Measurements from ENCODE around the gene DNLZ. TPM values are rescaled to one million over a fixed set of nuclear protein-coding genes. Genes with fewer than 3 reads are reported as not detected.

Gene DNLZ
- total RNA-seq, 1 donor from 2014 or later, result 14.5 TPM

GRCh38 chr9:136373300-136374182, 10.0 kb upstream of the DNLZ start, which contains the start of gene CARD9:
Gene CARD9 (minus strand): TSS chr9:136373669. CDS start chr9:136372078, 1,591 bp downstream.
- DNase-seq (ENCODE audit: low spot score), result no peak
- no peaks in the 10 kb centered on the region for H3K36me3 Mint-ChIP-seq (ENCODE audit: low read depth, unreplicated experiment)
- H3K27ac Mint-ChIP-seq (ENCODE audit: unreplicated experiment), result no peak within 1 kb of the TSS
- peaks cover 6% of the 10 kb centered on the region for H3K4me1 Mint-ChIP-seq (ENCODE audit: unreplicated experiment)
- no peaks in the 10 kb centered on the region for H3K9me3 Mint-ChIP-seq (ENCODE audit: unreplicated experiment)
- no peak within 1 kb of the TSS for H3K4me3 Mint-ChIP-seq (ENCODE audit: unreplicated experiment)
- peaks cover 12% of the 10 kb centered on the region for H3K27me3 Mint-ChIP-seq (ENCODE audit: unreplicated experiment)
- TF ChIP-seq, protein P1, sequence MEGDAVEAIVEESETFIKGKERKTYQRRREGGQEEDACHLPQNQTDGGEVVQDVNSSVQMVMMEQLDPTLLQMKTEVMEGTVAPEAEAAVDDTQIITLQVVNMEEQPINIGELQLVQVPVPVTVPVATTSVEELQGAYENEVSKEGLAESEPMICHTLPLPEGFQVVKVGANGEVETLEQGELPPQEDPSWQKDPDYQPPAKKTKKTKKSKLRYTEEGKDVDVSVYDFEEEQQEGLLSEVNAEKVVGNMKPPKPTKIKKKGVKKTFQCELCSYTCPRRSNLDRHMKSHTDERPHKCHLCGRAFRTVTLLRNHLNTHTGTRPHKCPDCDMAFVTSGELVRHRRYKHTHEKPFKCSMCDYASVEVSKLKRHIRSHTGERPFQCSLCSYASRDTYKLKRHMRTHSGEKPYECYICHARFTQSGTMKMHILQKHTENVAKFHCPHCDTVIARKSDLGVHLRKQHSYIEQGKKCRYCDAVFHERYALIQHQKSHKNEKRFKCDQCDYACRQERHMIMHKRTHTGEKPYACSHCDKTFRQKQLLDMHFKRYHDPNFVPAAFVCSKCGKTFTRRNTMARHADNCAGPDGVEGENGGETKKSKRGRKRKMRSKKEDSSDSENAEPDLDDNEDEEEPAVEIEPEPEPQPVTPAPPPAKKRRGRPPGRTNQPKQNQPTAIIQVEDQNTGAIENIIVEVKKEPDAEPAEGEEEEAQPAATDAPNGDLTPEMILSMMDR (IDR thresholded peaks at IDR 0.05; ENCODE audit: unreplicated experiment), result no peak

DNA sequence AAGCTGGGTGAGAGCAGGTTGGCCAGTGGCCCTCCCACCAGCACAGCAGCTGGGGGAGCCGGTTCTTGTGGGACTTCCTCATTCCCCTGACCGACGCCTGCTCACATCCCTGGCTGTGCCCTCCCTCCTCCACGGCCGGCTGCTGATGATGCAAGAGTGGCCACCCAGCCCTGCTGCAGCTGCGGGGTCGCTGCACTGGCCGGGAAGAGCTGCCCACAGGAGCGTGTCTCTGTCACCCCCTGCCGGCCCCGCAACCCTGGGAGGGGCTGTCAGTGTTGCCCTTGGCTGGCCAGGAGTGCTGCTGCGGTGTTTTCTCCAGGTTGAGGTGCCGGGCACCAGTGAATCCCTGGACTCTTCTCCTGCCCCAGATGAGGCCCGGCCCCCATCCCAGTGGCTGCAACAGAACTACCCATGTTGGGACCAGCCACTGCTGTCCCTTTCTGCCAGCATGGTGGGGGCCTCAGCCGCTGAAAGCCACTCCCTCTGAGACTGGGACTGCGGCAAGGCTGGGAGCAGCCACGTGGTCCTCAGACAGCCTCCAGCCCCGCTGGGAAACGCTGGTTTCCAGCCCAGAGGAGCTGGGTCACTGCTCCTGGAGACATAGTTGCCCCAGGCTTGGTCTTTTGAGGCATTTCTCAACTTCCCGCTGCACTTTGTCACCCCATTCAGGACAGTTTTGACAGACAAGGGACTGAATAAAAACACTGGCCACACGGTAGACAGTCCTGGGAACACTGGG, 9.2 kb upstream of the DNLZ start:
- no peak overlapping the region for H3K4me3 Mint-ChIP-seq (ENCODE audit: unreplicated experiment)
- H3K4me1 Mint-ChIP-seq (ENCODE audit: unreplicated experiment), result peaks cover 6% of the 10 kb centered on the region
- TF ChIP-seq, protein P1 (IDR thresholded peaks at IDR 0.05; ENCODE audit: unreplicated experiment), result no peak
- H3K9me3 Mint-ChIP-seq (ENCODE audit: unreplicated experiment), result no peaks in the 10 kb centered on the region
- H3K27me3 Mint-ChIP-seq (ENCODE audit: unreplicated experiment), result peaks cover 16% of the 10 kb centered on the region
- no peak overlapping the region for H3K27ac Mint-ChIP-seq (ENCODE audit: unreplicated experiment)
- no peaks in the 10 kb centered on the region for H3K36me3 Mint-ChIP-seq (ENCODE audit: low read depth, unreplicated experiment)
- no peak for DNase-seq (ENCODE audit: low spot score)

DNA sequence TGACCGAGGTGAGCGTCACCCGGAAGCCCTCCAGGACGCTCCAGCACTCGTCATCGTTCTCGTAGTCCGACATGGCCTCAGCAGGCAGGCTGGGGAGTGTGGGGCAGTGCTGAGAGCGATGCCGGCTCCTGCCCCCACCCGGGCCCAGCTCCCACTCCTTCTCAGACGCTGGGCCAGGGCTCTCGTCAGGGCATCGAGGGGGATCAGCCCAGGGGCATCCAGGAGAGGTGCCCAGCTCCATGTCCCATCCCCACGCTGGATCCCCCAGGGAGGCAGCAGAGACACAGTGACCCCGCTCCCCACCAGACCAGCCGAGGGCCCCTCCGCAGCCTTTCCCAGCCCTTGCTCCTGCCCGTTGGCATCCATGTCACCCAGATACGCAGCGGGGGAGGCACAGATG, 8.5 kb upstream of the DNLZ start:
- H3K36me3 Mint-ChIP-seq (ENCODE audit: low read depth, unreplicated experiment), result no peaks in the 10 kb centered on the region
- TF ChIP-seq, protein P1 (IDR thresholded peaks at IDR 0.05; ENCODE audit: unreplicated experiment), result no peak
- no peaks in the 10 kb centered on the region for H3K9me3 Mint-ChIP-seq (ENCODE audit: unreplicated experiment)
- H3K4me1 Mint-ChIP-seq (ENCODE audit: unreplicated experiment), result peaks cover 6% of the 10 kb centered on the region
- no peak overlapping the region for H3K27ac Mint-ChIP-seq (ENCODE audit: unreplicated experiment)
- DNase-seq (ENCODE audit: low spot score), result no peak
- H3K4me3 Mint-ChIP-seq (ENCODE audit: unreplicated experiment), result no peak overlapping the region
- H3K27me3 Mint-ChIP-seq (ENCODE audit: unreplicated experiment), result peaks cover 16% of the 10 kb centered on the region

GRCh38 chr9:136371533-136371880, 8.0 kb upstream of the DNLZ start:
- no peak for DNase-seq (ENCODE audit: low spot score)
- H3K27ac Mint-ChIP-seq (ENCODE audit: unreplicated experiment), result no peak overlapping the region
- H3K27me3 Mint-ChIP-seq (ENCODE audit: unreplicated experiment), result peaks cover 16% of the 10 kb centered on the region
- no peaks in the 10 kb centered on the region for H3K9me3 Mint-ChIP-seq (ENCODE audit: unreplicated experiment)
- no peaks in the 10 kb centered on the region for H3K36me3 Mint-ChIP-seq (ENCODE audit: low read depth, unreplicated experiment)
- H3K4me1 Mint-ChIP-seq (ENCODE audit: unreplicated experiment), result peaks cover 6% of the 10 kb centered on the region
- no peak overlapping the region for H3K4me3 Mint-ChIP-seq (ENCODE audit: unreplicated experiment)
- TF ChIP-seq, protein P1 (IDR thresholded peaks at IDR 0.05; ENCODE audit: unreplicated experiment), result no peak

Measured in endothelial cell (in vitro differentiated cells).